GM12874 (cell line): ENCODE results near the gene KCTD6.

Experiments
- TF ChIP-seq, protein P1 (sequence below): IDR thresholded peaks from 2 replicates; pipeline ENCODE4 v1.5.1; 2011; ENCODE audit warnings: low read depth, mild to moderate bottlenecking, control low read depth, low read length, moderate library complexity; ENCODE audit not compliant: insufficient read depth

The KCTD6 gene

DNA sequence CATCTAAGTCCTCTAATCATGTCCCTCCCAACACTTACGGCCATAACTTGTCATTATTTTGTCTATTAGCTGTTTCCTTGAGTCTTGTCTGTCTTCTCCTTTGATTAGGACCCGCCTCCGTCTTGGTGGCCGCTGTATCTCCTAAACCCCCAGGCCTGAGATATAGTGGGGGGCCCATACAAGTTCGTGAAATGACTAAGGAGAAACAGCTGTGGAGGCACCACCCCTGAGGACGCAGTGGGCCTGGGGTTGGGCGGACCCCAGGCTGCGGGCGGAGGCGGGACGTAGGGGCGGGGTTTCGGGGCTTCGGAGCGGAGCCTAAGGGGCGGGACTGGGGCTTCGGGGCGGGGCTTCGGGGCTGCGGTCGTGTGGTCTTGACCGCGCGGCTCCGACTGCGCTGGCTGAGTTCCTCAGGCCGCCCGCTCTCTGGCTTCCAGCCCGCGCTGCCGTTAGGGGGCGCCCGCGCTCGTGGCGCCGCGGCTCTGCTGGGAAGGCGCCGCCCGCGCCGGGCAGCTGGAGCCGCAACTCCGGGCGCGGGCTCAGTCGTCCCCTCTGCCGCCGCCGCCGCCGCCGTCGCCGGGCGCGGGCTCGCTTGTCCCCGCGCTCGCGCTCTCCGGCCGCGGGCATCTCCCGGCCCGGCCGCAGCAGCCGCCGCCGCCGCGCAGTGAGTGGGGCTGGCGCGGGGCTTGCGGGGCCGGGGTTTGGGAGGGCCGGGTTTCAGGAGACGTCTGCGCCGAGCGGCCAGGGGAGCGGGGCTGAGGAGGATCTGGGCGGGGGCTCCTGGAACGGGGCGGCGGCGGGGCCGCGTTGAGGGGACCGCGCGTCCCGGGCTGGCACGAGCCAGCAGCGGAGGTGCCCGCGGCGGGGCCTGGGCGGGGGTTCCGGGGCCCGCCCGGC is at the start of gene KCTD6:
Gene KCTD6, plus strand, starts transcription at position 591 of the 897 bp plus-strand sequence. CDS start 6,660 bp downstream, outside the sequence.
- TF ChIP-seq, protein P1, sequence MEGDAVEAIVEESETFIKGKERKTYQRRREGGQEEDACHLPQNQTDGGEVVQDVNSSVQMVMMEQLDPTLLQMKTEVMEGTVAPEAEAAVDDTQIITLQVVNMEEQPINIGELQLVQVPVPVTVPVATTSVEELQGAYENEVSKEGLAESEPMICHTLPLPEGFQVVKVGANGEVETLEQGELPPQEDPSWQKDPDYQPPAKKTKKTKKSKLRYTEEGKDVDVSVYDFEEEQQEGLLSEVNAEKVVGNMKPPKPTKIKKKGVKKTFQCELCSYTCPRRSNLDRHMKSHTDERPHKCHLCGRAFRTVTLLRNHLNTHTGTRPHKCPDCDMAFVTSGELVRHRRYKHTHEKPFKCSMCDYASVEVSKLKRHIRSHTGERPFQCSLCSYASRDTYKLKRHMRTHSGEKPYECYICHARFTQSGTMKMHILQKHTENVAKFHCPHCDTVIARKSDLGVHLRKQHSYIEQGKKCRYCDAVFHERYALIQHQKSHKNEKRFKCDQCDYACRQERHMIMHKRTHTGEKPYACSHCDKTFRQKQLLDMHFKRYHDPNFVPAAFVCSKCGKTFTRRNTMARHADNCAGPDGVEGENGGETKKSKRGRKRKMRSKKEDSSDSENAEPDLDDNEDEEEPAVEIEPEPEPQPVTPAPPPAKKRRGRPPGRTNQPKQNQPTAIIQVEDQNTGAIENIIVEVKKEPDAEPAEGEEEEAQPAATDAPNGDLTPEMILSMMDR: peak; percentile 84

DNA sequence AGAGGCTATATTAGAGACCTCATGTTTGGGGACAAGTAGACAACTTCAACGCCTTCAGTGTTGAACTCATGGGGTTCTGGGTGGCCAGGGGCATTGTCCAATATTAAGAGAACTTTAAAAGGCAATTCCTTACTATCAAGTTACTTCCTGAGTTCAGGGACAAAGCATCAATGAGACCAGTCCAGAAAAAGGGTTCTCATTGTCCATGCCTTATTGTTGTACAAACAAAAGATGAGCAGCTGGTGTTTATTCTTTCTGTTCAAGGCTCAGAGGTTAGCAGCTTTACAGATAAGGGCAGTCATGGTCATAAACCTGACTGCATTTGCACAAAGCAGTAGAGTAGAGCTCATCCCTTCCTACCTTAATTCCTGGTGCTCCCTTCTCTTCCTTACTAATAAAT is 39.7 kb upstream of the KCTD6 start:
- TF ChIP-seq, protein P1: no peak

DNA sequence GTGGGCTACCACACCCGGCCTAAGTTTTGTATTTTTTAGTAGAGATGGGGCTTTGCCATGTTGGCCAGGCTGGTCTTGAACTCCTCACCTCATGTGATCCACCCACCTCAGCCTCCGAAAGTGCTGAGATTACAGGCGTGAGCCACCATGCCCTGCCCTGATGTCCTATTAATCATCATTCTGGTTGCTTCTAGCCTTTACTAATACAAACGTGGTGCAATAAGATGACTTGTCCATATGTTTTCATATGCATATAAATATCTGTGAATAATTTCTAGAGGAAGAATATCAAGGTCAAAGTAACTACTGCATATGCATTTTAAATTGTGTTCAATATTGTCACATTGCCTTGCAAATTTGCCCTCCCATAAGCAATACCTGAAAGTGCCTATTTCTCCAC is 32.7 kb upstream of the KCTD6 start:
- TF ChIP-seq, protein P1: no peak

DNA sequence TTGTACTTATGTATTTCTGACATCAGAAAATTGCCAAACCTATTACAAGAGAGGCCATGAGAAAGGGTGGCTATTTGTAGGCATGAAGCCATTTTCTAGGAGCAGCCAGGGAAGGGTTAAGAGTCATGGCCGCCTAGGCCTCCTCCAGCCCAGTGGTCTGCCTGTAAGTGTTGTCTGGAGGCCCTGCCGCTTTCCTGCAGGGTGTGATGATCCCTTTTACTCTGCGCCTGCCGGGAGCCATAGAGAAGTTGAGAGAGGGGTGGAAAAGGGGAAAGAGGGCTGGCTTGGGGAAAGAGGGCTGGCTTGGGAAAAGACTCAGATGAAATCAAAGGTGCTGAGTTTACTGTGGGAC is 29.1 kb upstream of the KCTD6 start:
- TF ChIP-seq, protein P1: no peak

DNA sequence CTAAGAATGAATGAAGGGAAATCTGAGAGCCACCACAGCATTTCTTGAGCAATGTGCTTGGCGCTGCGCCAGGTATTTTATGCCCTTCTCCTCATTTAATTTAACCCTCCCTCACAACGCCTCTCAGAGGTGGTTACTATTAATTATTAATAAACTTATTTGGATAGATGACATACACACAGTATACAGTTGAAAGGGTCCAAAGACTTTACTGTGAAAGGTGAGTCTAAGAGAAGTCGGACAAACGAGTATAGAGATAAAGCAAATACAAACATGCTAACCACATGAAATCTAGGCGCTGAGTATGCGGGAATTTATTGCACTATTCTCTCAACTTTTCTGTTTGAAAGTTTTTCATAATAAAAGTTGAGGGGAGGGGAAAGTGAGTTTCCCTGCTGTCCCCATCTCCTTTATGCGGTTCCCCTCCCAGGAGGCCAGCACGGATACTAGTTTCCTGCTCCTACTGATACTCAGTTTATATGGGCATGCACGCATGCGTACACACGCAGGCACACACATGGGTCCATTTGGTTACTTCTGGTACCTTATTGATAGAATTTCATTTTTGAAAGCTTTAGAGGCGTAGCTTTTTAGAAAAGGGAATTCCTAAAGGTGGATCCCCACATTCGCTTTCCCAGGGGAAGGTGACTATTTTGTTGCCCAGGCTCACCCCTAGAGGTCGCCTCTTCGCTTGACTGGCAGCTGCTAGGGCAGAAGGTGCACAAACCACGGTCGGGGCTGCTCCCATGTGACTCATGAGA is 28.5 kb upstream of the KCTD6 start:
- TF ChIP-seq, protein P1: peak; percentile 88

DNA sequence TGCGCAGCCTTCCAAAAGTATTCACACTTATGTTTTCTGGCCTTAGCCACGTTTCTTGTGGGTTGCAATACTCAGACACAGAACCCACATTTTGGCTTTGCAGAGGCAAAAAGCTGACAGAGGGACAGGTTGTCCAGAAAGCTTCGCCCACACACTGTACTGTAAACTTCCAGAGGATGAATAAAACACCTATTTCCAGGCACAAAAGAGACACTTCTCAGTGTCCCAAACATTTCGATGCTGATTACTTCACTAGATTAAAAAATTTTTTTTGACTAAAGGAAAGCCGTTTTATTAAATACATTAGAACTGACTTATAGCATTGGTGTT is 28.0 kb upstream of the KCTD6 start:
- TF ChIP-seq, protein P1: no peak

DNA sequence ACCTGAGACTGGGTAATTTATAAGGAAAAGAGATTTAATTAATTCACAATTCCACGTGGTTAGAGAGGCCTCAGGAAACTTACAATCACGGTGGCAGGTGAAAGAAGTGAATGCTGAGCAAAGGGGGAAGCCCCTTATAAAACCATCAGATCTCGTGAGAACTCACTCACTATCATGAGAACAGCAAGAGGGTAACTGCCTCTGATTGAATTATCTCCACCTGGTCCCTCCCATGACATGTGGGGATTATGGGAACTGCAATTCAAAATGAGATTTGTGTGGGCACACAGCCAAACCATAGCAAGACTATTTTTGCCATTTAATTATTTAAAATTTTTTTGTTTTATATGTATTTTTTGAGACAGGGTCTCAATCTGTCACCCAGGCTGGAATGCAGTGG is 27.0 kb upstream of the KCTD6 start:
- TF ChIP-seq, protein P1: no peak
